Measurements from ENCODE around the gene OGFR.

Gene OGFR

GRCh38 chr20:62770111-62770910 is 34.3 kb upstream of the OGFR start:
- DNase-seq (ENCODE audit: low read depth, low spot score), result no peak

- DNase-seq (ENCODE audit: low read depth, low spot score), result no peak
Measured at GRCh38 chr20:62770916-62771315, 33.7 kb upstream of the OGFR start.

GRCh38 chr20:62771396-62772102 is 33.1 kb upstream of the OGFR start:
- DNase-seq (ENCODE audit: low read depth, low spot score), result no peak

GRCh38 chr20:62772103-62772611 is 32.5 kb upstream of the OGFR start:
- DNase-seq (ENCODE audit: low read depth, low spot score), result no peak

GRCh38 chr20:62772619-62772989 is 32.0 kb upstream of the OGFR start:
- no peak for DNase-seq (ENCODE audit: low read depth, low spot score)

- DNase-seq (ENCODE audit: low read depth, low spot score), result no peak
Measured at GRCh38 chr20:62772990-62773844, 31.4 kb upstream of the OGFR start.

- no peak for DNase-seq (ENCODE audit: low read depth, low spot score)
Measured at GRCh38 chr20:62773845-62774714, 30.6 kb upstream of the OGFR start.

GRCh38 chr20:62774762-62775161 is 29.9 kb upstream of the OGFR start:
- DNase-seq (ENCODE audit: low read depth, low spot score), result no peak

GRCh38 chr20:62775206-62775605 is 29.4 kb upstream of the OGFR start:
- DNase-seq (ENCODE audit: low read depth, low spot score), result no peak

GRCh38 chr20:62776035-62776691 is 28.5 kb upstream of the OGFR start:
- no peak for DNase-seq (ENCODE audit: low read depth, low spot score)

- no peak for DNase-seq (ENCODE audit: low read depth, low spot score)
Measured at GRCh38 chr20:62776692-62777527, 27.7 kb upstream of the OGFR start.

- no peak for DNase-seq (ENCODE audit: low read depth, low spot score)
Measured at GRCh38 chr20:62777528-62777830, 27.2 kb upstream of the OGFR start.

GRCh38 chr20:62778058-62778457 is 26.6 kb upstream of the OGFR start:
- DNase-seq (ENCODE audit: low read depth, low spot score), result no peak

GRCh38 chr20:62778601-62779416 is 25.8 kb upstream of the OGFR start:
- no peak for DNase-seq (ENCODE audit: low read depth, low spot score)

GRCh38 chr20:62779417-62779685 is 25.3 kb upstream of the OGFR start:
- no peak for DNase-seq (ENCODE audit: low read depth, low spot score)

GRCh38 chr20:62780204-62780603 is 24.4 kb upstream of the OGFR start:
- no peak for DNase-seq (ENCODE audit: low read depth, low spot score)

GRCh38 chr20:62780696-62781095 is 23.9 kb upstream of the OGFR start:
- DNase-seq (ENCODE audit: low read depth, low spot score), result no peak

- no peak for DNase-seq (ENCODE audit: low read depth, low spot score)
Measured at GRCh38 chr20:62782149-62782892, 22.3 kb upstream of the OGFR start.

GRCh38 chr20:62782893-62783278 is 21.7 kb upstream of the OGFR start:
- DNase-seq (ENCODE audit: low read depth, low spot score), result no peak

Measured in smooth muscle cell of the brain vasculature (primary cell).